ENCODE results near the gene SIT1. TPM values are rescaled to one million over a fixed set of nuclear protein-coding genes. Genes with fewer than 3 reads are reported as not detected.

The SIT1 gene
- total and polyA plus RNA-seq, 7 experiments from 2014 or later, result 16.9 to 225 (median 45.9) TPM

GRCh38 chr9:35685506-35685905 is 34.8 kb upstream of the SIT1 start:
- Mint-ChIP-seq H3K27me3 (peaks cover 0 to 2% (median 0%) of the 10 kb centered on the region in 5 donors), H3K9me3 (no peaks in the 10 kb centered on the region), H3K4me1 (peaks cover 5 to 21% (median 13%) of the 10 kb centered on the region in 7 donors), H3K4me3 (no peak overlapping the region), H3K36me3 (peaks cover 0 to 4% (median 0%) of the 10 kb centered on the region in 5 donors), H3K27ac (no peak overlapping the region)
- ChIA-PET POLR2A (no interaction called here), CTCF (no interaction called here)
- no peaks in the 10 kb centered on the region for H3K9me3 ChIP-seq (ENCODE audit: control insufficient read depth in 2 of 3, low read length in 3 of 3)
- peaks cover 0 to 12% (median 0%) of the 10 kb centered on the region in 3 experiments for H3K36me3 ChIP-seq (ENCODE audit: control insufficient read depth in 2 of 3, insufficient read depth in 3 of 3, low read length in 3 of 3)
- H3K4me1 ChIP-seq (ENCODE audit: control insufficient read depth in 2 of 2, insufficient read depth in 2 of 2, low read length in 2 of 2), result no peaks in the 10 kb centered on the region
- intact Hi-C loops (cut with micrococcal nuclease), result no loop called here
- ATAC-seq, result no peak
- no peak overlapping the region for H3K4me3 ChIP-seq (ENCODE audit: low read length)
- no peak for DNase-seq
- no peak overlapping the region for H3K27ac ChIP-seq (ENCODE audit: low read depth, low read length)
- H3K27me3 ChIP-seq (ENCODE audit: control insufficient read depth in 2 of 2, insufficient read depth in 2 of 2, low read length in 2 of 2), result no peaks in the 10 kb centered on the region

GRCh38 chr9:35684921-35685320 is 34.2 kb upstream of the SIT1 start:
- H3K27ac Mint-ChIP-seq, result no peak overlapping the region
- intact Hi-C loops (cut with micrococcal nuclease), result no loop called here
- ChIA-PET CTCF (interaction anchor here (1.5 kb wide), 1 partner anchor 11 kb away, joined by 7 read pairs; no protein-coding TSS in a partner anchor), POLR2A (no interaction called here)
- peaks cover 5 to 21% (median 13%) of the 10 kb centered on the region in 7 donors for H3K4me1 Mint-ChIP-seq
- peaks cover 0 to 2% (median 0%) of the 10 kb centered on the region in 5 donors for H3K27me3 Mint-ChIP-seq
- Histone ChIP-seq H3K9me3 (ENCODE audit: control insufficient read depth in 2 of 3, low read length in 3 of 3) (no peaks in the 10 kb centered on the region), H3K36me3 (ENCODE audit: control insufficient read depth in 2 of 3, insufficient read depth in 3 of 3, low read length in 3 of 3) (peaks cover 0 to 12% (median 0%) of the 10 kb centered on the region in 3 experiments), H3K4me3 (ENCODE audit: low read length) (no peak overlapping the region), H3K27me3 (ENCODE audit: control insufficient read depth in 2 of 2, insufficient read depth in 2 of 2, low read length in 2 of 2) (no peaks in the 10 kb centered on the region), H3K4me1 (ENCODE audit: control insufficient read depth in 2 of 2, insufficient read depth in 2 of 2, low read length in 2 of 2) (no peaks in the 10 kb centered on the region), H3K27ac (ENCODE audit: low read depth, low read length) (no peak overlapping the region)
- peaks cover 0 to 4% (median 0%) of the 10 kb centered on the region in 5 donors for H3K36me3 Mint-ChIP-seq
- DNase-seq (no peak), ATAC-seq (no peak)
- H3K9me3 Mint-ChIP-seq, result no peaks in the 10 kb centered on the region
- H3K4me3 Mint-ChIP-seq, result no peak overlapping the region

- peaks cover 0 to 12% (median 0%) of the 10 kb centered on the region in 3 experiments for H3K36me3 ChIP-seq (ENCODE audit: control insufficient read depth in 2 of 3, insufficient read depth in 3 of 3, low read length in 3 of 3)
- Mint-ChIP-seq H3K4me3 (no peak overlapping the region), H3K4me1 (peaks cover 0 to 12% (median 4%) of the 10 kb centered on the region in 7 donors), H3K27me3 (peaks cover 0 to 4% (median 0%) of the 10 kb centered on the region in 5 donors), H3K36me3 (peaks cover 0 to 4% (median 0%) of the 10 kb centered on the region in 5 donors), H3K27ac (peak overlapping the region in 1 of 9 donors; percentile 78), H3K9me3 (no peaks in the 10 kb centered on the region)
- H3K27ac ChIP-seq (ENCODE audit: low read depth, low read length), result no peak overlapping the region
- DNase-seq, result no peak
- ChIA-PET POLR2A (interaction anchor here (0.7 kb wide), 1 partner anchor 64 kb away, joined by 3 read pairs; no protein-coding TSS in a partner anchor), CTCF (interaction anchor here (0.9 to 1.6 kb wide), 3 partner anchors 14 to 37 kb away, joined by 3 to 5 read pairs (median 3); no protein-coding TSS in a partner anchor)
- no peak for ATAC-seq
- no peak overlapping the region for H3K4me3 ChIP-seq (ENCODE audit: low read length)
- no peaks in the 10 kb centered on the region for H3K9me3 ChIP-seq (ENCODE audit: control insufficient read depth in 2 of 3, low read length in 3 of 3)
- intact Hi-C loops (cut with micrococcal nuclease), result no loop called here
- H3K4me1 ChIP-seq (ENCODE audit: control insufficient read depth in 2 of 2, insufficient read depth in 2 of 2, low read length in 2 of 2), result no peaks in the 10 kb centered on the region
- no peaks in the 10 kb centered on the region for H3K27me3 ChIP-seq (ENCODE audit: control insufficient read depth in 2 of 2, insufficient read depth in 2 of 2, low read length in 2 of 2)
Observed at GRCh38 chr9:35683323-35683722, 32.6 kb upstream of the SIT1 start.

- Histone ChIP-seq H3K27ac (ENCODE audit: low read depth, low read length) (no peak overlapping the region), H3K9me3 (ENCODE audit: control insufficient read depth in 2 of 3, low read length in 3 of 3) (no peaks in the 10 kb centered on the region), H3K36me3 (ENCODE audit: control insufficient read depth in 2 of 3, insufficient read depth in 3 of 3, low read length in 3 of 3) (peaks cover 0 to 12% (median 0%) of the 10 kb centered on the region in 3 experiments), H3K4me1 (ENCODE audit: control insufficient read depth in 2 of 2, insufficient read depth in 2 of 2, low read length in 2 of 2) (no peaks in the 10 kb centered on the region), H3K4me3 (ENCODE audit: low read length) (no peak overlapping the region), H3K27me3 (ENCODE audit: control insufficient read depth in 2 of 2, insufficient read depth in 2 of 2, low read length in 2 of 2) (no peaks in the 10 kb centered on the region)
- peaks cover 0 to 4% (median 0%) of the 10 kb centered on the region in 5 donors for H3K36me3 Mint-ChIP-seq
- POLR2A ChIA-PET, result interaction anchor here (0.7 kb wide), 1 partner anchor 65 kb away, joined by 3 read pairs; no protein-coding TSS in a partner anchor
- intact Hi-C loops (cut with micrococcal nuclease), result no loop called here
- H3K27ac Mint-ChIP-seq, result peak overlapping the region in 3 of 9 donors; percentile 6 to 78 (median 43)
- CTCF ChIA-PET, result interaction anchor here (1.0 to 1.6 kb wide), 2 partner anchors 12 to 21 kb away, joined by 5 to 6 read pairs; no protein-coding TSS in a partner anchor
- no peak overlapping the region for H3K4me3 Mint-ChIP-seq
- no peak for DNase-seq
- no peaks in the 10 kb centered on the region for H3K9me3 Mint-ChIP-seq
- peaks cover 0 to 12% (median 4%) of the 10 kb centered on the region in 7 donors for H3K4me1 Mint-ChIP-seq
- H3K27me3 Mint-ChIP-seq, result peaks cover 0 to 4% (median 0%) of the 10 kb centered on the region in 5 donors
- ATAC-seq, result no peak
Observed at GRCh38 chr9:35682520-35683315, 32.0 kb upstream of the SIT1 start.

GRCh38 chr9:35682051-35682450 is 31.3 kb upstream of the SIT1 start:
- no peaks in the 10 kb centered on the region for H3K27me3 ChIP-seq (ENCODE audit: control insufficient read depth in 2 of 2, insufficient read depth in 2 of 2, low read length in 2 of 2)
- Mint-ChIP-seq H3K27me3 (peaks cover 0 to 9% (median 0%) of the 10 kb centered on the region in 5 donors), H3K4me1 (peaks cover 0 to 9% (median 2%) of the 10 kb centered on the region in 7 donors), H3K27ac (peak overlapping the region in 1 of 9 donors; percentile 6), H3K9me3 (no peaks in the 10 kb centered on the region), H3K36me3 (peaks cover 0 to 4% (median 0%) of the 10 kb centered on the region in 5 donors), H3K4me3 (no peak overlapping the region)
- no peak overlapping the region for H3K4me3 ChIP-seq (ENCODE audit: low read length)
- H3K4me1 ChIP-seq (ENCODE audit: control insufficient read depth in 2 of 2, insufficient read depth in 2 of 2, low read length in 2 of 2), result no peaks in the 10 kb centered on the region
- CTCF ChIA-PET, result interaction anchor here (1.0 kb wide), 1 partner anchor 13 kb away, joined by 6 read pairs; no protein-coding TSS in a partner anchor
- POLR2A ChIA-PET, result no interaction called here
- no peaks in the 10 kb centered on the region for H3K9me3 ChIP-seq (ENCODE audit: control insufficient read depth in 2 of 3, low read length in 3 of 3)
- no peak for DNase-seq
- ATAC-seq, result no peak
- H3K36me3 ChIP-seq (ENCODE audit: control insufficient read depth in 2 of 3, insufficient read depth in 3 of 3, low read length in 3 of 3), result peaks cover 0 to 12% (median 0%) of the 10 kb centered on the region in 3 experiments
- intact Hi-C loops (cut with micrococcal nuclease), result no loop called here
- no peak overlapping the region for H3K27ac ChIP-seq (ENCODE audit: low read depth, low read length)

GRCh38 chr9:35681341-35682002 is 30.7 kb upstream of the SIT1 start:
- Histone ChIP-seq H3K27ac (ENCODE audit: low read depth, low read length) (no peak overlapping the region), H3K9me3 (ENCODE audit: control insufficient read depth in 2 of 3, low read length in 3 of 3) (no peaks in the 10 kb centered on the region), H3K36me3 (ENCODE audit: control insufficient read depth in 2 of 3, insufficient read depth in 3 of 3, low read length in 3 of 3) (peaks cover 0 to 12% (median 0%) of the 10 kb centered on the region in 3 experiments), H3K4me1 (ENCODE audit: control insufficient read depth in 2 of 2, insufficient read depth in 2 of 2, low read length in 2 of 2) (no peaks in the 10 kb centered on the region), H3K27me3 (ENCODE audit: control insufficient read depth in 2 of 2, insufficient read depth in 2 of 2, low read length in 2 of 2) (no peaks in the 10 kb centered on the region), H3K4me3 (ENCODE audit: low read length) (no peak overlapping the region)
- no peak overlapping the region for H3K27ac Mint-ChIP-seq
- no peak for DNase-seq
- no peaks in the 10 kb centered on the region for H3K9me3 Mint-ChIP-seq
- H3K36me3 Mint-ChIP-seq, result peaks cover 0 to 4% (median 0%) of the 10 kb centered on the region in 5 donors
- ChIA-PET POLR2A (no interaction called here), CTCF (no interaction called here)
- intact Hi-C loops (cut with micrococcal nuclease), result no loop called here
- no peak overlapping the region for H3K4me3 Mint-ChIP-seq
- H3K4me1 Mint-ChIP-seq, result peaks cover 1 to 8% (median 6%) of the 10 kb centered on the region in 7 donors
- no peak for ATAC-seq
- H3K27me3 Mint-ChIP-seq, result peaks cover 0 to 12% (median under 1%) of the 10 kb centered on the region in 5 donors

All from naive thymus-derived CD4-positive, alpha-beta T cell (primary cell).